Iris pigment epithelial cell (primary cell): Measurements from ENCODE around the gene PARPBP.
"Not testable (repeated sequence)": the region's sequence is repeated elsewhere in the genome, so short reads cannot be mapped to it uniquely, and the experiment has no call there.

Source experiments
- DNase-seq: peaks from one replicate; pipeline ENCODE4 v3.0.0-alpha.2; 2011; ENCODE audit warnings: low read depth

The PARPBP gene

DNA sequence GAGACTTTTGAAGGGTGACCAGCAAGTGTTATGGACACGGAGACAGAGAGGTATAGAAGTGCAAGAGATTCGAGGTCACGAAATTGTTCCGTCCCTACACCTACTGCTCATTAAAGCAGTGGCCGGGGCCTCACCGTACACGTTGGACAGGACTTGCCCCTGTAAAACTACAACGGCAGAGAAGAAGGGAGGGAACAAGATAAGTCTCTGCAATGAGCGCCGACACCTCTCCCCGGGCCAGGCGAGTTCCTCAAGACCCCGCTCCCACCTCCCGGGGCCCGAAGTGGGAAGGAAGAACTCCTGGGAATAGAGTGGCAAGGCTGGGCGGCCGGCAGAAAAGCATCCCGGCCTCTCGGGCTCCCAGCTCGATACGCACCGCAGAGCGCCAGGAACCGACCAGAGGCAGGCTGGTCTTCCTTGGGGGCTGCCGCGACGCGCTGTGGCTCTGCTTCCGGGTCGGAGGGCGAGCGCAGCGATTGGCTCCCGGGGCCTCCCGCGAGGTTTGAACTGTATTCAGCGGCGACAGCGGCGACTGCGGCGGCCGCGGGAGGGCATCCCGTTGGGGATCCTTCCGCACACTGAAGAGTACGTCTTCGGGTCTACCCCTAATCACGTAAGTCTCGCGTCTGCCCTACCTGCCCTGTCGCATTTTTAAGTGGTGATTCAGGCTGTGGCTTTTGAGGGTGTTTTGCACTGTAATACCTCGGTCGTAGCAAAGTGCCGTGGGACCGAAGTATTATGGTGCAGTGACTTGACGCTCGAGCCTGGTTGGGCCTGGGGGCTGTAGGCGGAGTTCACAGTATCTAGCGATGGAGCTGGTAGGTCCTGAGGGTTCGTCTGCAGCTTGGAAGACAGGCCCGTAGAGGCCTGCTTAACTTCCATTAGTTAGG lies at the start of gene PARPBP, which contains the start of gene NUP37:
Gene PARPBP (plus strand): TSS at position 510 of the 890 bp plus-strand sequence. CDS start 3,706 bp downstream, outside the sequence.
Gene NUP37 (minus strand): TSS at position 441 of the 890 bp plus-strand sequence. CDS start 1,596 bp downstream, outside the sequence.
- DNase-seq: peak; percentile 87

GRCh38 chr12:102072092-102072491 lies 47.9 kb upstream of the PARPBP start:
- not testable (repeated sequence) for DNase-seq

DNA sequence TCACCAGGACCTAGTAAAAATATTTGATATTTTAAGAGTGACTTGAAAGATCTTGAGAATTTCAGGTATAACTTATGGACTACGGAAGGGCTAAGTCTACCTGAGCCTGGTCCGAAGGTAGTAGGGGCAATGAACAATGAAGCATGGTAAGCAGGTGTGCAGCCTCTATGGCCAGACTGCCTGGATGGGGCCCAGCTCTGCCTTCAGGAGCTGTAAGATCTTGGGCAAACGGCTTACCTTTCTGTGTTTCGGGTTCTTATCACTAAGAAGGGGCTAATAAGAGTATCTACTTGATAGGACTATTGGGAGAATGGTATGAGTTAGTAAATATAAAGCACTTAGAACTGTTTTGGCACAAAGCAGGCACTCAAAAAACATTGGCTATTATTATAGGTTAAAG lies 39.1 kb upstream of the PARPBP start:
- no peak for DNase-seq

GRCh38 chr12:102089228-102089835 lies 30.7 kb upstream of the PARPBP start:
- DNase-seq: not testable (repeated sequence)

- DNase-seq: peak; percentile 42
Measured at GRCh38 chr12:102093319-102093718, 26.7 kb upstream of the PARPBP start.

- peak; percentile 43 for DNase-seq
Measured at GRCh38 chr12:102095677-102096263, 24.2 kb upstream of the PARPBP start.

DNA sequence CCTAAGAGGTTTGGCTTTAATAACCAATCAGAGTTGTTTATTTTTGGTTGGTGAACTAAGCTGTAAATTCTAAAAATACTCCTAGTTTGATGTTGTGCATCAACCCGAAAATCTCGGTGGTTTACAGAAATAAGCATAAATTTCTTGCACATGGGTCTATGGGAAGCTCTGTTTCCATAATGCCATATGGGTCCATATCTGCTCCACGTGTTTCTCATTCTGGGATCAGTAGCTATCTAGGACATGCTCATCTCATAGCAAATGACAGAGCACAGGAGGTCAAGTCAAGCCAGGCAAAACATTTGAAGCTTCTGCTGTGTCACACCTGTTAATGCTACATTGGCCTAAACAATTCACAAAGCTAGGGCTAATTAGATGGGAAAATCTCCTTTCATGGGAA lies 23.1 kb upstream of the PARPBP start:
- no peak for DNase-seq

GRCh38 chr12:102106905-102107304 lies 13.1 kb upstream of the PARPBP start:
- no peak for DNase-seq

DNA sequence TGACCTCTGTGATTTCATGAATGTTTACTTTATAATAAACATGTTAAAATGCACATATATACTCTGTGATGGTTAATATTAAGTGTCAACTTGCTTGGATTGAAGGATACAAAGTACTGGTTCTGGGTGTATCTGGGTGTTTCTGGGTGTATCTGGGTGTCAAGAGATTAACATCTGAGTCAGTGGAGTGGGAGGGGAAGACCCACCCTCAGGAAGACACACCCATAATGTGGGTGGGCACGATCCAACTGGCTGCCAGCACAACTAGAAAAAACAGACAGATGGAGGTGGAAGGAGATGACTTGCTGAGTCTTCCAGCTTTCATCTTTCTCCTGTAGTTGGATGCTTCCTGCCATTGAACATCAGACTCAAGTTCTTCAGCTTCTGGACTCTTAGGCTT lies 12.0 kb upstream of the PARPBP start:
- DNase-seq: peak; percentile 7

DNA sequence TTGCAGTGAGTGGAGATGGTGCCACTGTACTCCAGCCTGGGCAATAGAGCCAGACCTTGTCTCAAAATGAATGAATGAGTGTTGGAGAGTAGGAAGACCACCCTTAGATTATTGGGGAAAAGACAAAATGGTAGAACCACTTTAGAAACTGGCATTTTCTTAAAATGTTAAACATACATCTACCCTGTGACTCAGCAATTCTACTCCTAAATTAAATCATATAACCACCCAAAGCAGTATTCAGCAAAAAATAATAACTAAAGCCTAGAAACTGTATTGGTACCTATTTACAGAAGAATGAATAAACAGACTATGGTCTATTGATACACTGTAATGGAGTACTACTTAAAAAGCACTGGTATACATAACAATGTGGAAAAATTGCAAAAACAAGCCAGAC lies 9.2 kb upstream of the PARPBP start:
- DNase-seq: no peak

GRCh38 chr12:102114212-102114611 lies 5.8 kb upstream of the PARPBP start:
- no peak for DNase-seq

- DNase-seq: no peak
Measured at GRCh38 chr12:102116392-102116791, 3.6 kb upstream of the PARPBP start.

GRCh38 chr12:102118874-102119273 lies 1.1 kb upstream of the PARPBP start:
- DNase-seq: peak; percentile 27

GRCh38 chr12:102120564-102120873 lies 536 bp downstream of the PARPBP start:
- DNase-seq: no peak

DNA sequence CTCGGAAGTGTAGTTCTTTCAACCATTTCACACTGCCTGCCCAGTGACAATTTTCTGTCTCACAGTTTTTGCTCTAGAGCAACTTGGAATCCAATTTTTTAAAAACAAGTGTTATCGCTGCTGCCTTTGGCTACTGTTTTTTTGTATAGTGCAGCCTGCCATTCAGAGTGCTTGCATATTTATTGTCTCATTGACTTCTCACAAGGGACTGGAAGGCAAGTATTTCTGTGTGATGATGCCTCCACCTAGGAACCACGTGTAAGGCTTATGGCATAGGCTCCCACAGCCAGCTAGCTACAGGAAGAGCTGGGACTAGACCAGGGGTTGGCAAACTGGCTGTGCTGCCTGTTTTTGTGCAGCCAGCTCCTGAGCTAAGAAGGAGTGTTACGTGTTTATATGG lies 903 bp downstream of the PARPBP start:
- DNase-seq: peak; percentile 48

- not testable (repeated sequence) for DNase-seq
Measured at GRCh38 chr12:102121328-102121727, 1.3 kb downstream of the PARPBP start.

- DNase-seq: not testable (repeated sequence)
Measured at GRCh38 chr12:102130720-102131119, 10.7 kb downstream of the PARPBP start.

DNA sequence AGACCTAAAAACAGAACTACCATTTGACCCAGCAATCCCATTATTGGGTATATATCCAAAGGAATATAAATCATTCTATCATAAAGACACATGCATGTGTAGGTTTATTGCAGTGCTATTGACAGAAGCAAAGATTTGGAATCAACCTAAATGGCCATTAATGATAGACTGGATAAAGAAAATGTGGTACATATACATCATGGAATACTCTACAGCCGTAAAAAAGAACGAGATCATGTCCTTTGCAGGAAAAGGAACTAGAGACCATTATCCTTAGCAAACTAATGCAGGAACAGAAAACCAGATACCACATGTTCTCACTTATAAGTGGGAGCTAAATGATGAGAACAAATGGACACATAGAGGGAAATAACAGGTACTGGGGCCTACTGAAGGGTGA lies 11.5 kb downstream of the PARPBP start:
- not testable (repeated sequence) for DNase-seq

DNA sequence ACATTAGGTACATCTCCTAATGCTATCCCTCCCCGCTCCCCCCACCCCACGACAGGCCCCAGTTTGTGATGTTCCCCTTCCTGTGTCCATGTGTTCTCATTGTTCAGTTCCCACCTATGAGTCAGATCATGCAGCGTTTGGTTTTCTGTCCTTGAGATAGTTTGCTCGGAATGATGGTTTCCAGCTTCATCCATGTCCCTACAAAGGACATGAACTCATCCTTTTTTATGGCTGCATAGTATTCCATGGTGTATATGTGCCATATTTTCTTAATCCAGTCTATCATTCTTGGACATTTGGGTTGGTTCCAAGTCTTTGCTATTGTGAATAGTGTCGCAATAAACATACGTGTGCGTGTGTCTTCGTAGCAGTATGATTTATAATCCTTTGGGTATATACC lies 17.6 kb downstream of the PARPBP start:
- DNase-seq: not testable (repeated sequence)

- DNase-seq: not testable (repeated sequence)
Measured at GRCh38 chr12:102142866-102143373, 22.9 kb downstream of the PARPBP start.

DNA sequence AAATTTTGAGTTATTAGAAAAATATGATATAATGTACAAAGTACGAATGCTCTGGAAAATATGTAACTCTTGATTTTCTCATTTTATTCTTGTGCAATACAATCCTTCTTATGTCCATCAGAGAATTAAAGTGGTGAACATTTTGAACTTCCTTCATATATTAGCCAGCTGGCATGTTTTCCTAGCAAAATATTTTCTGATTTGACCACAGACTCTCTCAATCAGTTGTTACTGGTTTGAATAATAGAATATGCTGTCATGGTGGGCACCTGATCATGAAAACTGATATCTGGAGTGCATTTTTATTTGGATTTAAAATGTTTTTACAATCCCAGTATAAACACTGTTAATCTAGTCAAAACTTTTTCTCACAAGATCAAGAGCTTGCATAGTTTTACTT lies 24.2 kb downstream of the PARPBP start:
- peak; percentile 14 for DNase-seq

GRCh38 chr12:102147062-102147587 lies 27.1 kb downstream of the PARPBP start:
- not testable (repeated sequence) for DNase-seq
